Activated CD8-positive, alpha-beta T cell treated with anti-CD3 and anti-CD28 coated beads for 36 hours (primary cell): ENCODE results near the gene CPSF4. TPM values are rescaled to one million over a fixed set of nuclear protein-coding genes. Genes with fewer than 3 reads are reported as not detected.
"Not testable (repeated sequence)": the region's sequence is repeated elsewhere in the genome, so short reads cannot be mapped to it uniquely, and the experiment has no call there.

Experiments used
- ATAC-seq: fragments of 200-7000 bp; cut with Tn5 transposase; one replicate; pipeline ENCODE4 v1.10.0; 2021; ENCODE audit warnings: mild to moderate bottlenecking, moderate library complexity
- CTCF ChIA-PET: fragments of 350-600 bp; sonication (Branson Sonifier 250); formaldehyde crosslinking; loops from one replicate; lab custom pipeline; 2021; ENCODE audit warnings: antibody characterized with exemption; lab: Charles Lee
- POLR2A ChIA-PET: fragments of 350-600 bp; sonication (Branson Sonifier 250); formaldehyde crosslinking; loops from one replicate; lab custom pipeline; 2021; ENCODE audit warnings: antibody characterized with exemption; lab: Charles Lee
- DNase-seq: peaks from one replicate; pipeline ENCODE4 v3.0.0-alpha.2; 2020
- H3K27ac Mint-ChIP-seq: one replicate; pipeline ENCODE4 v1.8.0; 2021; ENCODE audit warnings: mild to moderate bottlenecking, mixed read lengths
- H3K27me3 Mint-ChIP-seq: one replicate; pipeline ENCODE4 v1.8.0; 2021; ENCODE audit warnings: mixed read lengths
- H3K36me3 Mint-ChIP-seq: one replicate; pipeline ENCODE4 v1.8.0; 2021; ENCODE audit warnings: low read depth, mixed read lengths
- H3K4me1 Mint-ChIP-seq: one replicate; pipeline ENCODE4 v1.8.0; 2021; ENCODE audit warnings: low read depth, mixed read lengths
- H3K4me3 Mint-ChIP-seq: one replicate; pipeline ENCODE4 v1.8.0; 2021; ENCODE audit warnings: mild to moderate bottlenecking, moderate library complexity, mixed read lengths
- H3K9me3 Mint-ChIP-seq: one replicate; pipeline ENCODE4 v1.8.0; 2021; ENCODE audit warnings: mixed read lengths
- intact Hi-C: fragments of 100-400 bp; cut with micrococcal nuclease; formaldehyde crosslinking; loops from one replicate; pipeline ENCODE4 v1.10.0; 2022
- total RNA-seq, 2 experiments: library from RNA; stranded (reverse); gene quantifications; one replicate each; pipeline ENCODE4 v1.2.3, GENCODE V29; 2021
- TF ChIP-seq, protein P1 (sequence below): fragments of 200-600 bp; IDR thresholded peaks from one replicate; pipeline ENCODE4 v1.8.0; 2022; ENCODE audit warnings: antibody characterized with exemption, mild to moderate bottlenecking

Gene CPSF4
- total RNA-seq, 2 experiments from 2014 or later: 62.3 to 64.6 TPM

DNA sequence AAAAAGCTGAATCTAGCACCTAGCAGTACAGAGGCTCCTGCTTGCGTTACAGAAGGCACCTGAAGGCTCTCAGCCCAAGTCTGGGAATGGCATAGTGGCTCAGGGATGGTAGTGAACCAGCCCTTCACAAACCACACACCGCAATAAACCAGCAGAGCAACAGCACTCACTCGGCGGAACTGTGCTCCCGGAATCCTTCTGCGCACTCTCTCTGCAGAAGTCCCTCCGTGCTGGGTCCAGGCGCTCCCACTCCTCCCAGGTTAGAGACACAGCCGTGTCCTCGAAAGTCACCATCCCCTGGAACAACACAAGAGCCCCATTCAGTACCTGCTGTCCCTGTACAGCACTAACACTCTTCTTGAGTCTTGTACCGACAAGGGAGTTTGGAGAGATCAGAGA is 59.8 kb downstream of the CPSF4 start:
- ATAC-seq (no peak), DNase-seq (no peak)
- Mint-ChIP-seq H3K9me3 (peaks cover 13% of the 10 kb centered on the region), H3K27ac (peak overlapping the region; percentile 99), H3K4me3 (peak overlapping the region; percentile 99), H3K27me3 (no peaks in the 10 kb centered on the region), H3K4me1 (peaks cover 24% of the 10 kb centered on the region), H3K36me3 (peaks cover 52% of the 10 kb centered on the region)
- intact Hi-C loops: no loop called here
- ChIA-PET POLR2A (interaction anchor here (0.5 to 1.4 kb wide), 2 partner anchors 24 to 61 kb away, joined by 3 to 4 read pairs; no protein-coding TSS in a partner anchor), CTCF (interaction anchor here (0.8 to 0.9 kb wide), 2 partner anchors 9 kb away, joined by 3 read pairs; no protein-coding TSS in a partner anchor)
- TF ChIP-seq, protein P1, sequence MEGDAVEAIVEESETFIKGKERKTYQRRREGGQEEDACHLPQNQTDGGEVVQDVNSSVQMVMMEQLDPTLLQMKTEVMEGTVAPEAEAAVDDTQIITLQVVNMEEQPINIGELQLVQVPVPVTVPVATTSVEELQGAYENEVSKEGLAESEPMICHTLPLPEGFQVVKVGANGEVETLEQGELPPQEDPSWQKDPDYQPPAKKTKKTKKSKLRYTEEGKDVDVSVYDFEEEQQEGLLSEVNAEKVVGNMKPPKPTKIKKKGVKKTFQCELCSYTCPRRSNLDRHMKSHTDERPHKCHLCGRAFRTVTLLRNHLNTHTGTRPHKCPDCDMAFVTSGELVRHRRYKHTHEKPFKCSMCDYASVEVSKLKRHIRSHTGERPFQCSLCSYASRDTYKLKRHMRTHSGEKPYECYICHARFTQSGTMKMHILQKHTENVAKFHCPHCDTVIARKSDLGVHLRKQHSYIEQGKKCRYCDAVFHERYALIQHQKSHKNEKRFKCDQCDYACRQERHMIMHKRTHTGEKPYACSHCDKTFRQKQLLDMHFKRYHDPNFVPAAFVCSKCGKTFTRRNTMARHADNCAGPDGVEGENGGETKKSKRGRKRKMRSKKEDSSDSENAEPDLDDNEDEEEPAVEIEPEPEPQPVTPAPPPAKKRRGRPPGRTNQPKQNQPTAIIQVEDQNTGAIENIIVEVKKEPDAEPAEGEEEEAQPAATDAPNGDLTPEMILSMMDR: no peak

DNA sequence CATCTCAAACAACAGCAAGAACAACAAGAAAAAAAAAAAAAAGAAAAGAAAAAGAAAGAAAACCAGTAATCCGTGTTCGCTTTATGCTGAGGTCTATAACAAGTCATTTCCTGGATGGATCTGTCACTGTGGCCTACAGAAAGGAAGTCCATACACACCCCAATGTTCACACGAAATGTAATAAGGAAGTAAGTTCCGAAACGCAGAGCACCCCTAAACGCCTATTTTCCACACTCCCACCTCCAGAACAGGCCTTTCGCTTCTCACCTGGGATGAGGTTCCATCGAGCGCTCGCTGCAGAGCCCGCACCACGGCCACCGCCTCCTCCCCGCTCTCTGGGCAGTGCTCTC is 60.6 kb downstream of the CPSF4 start:
- H3K27me3 Mint-ChIP-seq: no peaks in the 10 kb centered on the region
- ChIA-PET POLR2A (interaction anchor here (0.5 to 3.1 kb wide), 13 partner anchors 10 to 131 kb away, joined by 3 to 20 read pairs (median 4); partner anchors contain the start of genes ATP5MF, ZNF655 and ZNF789), CTCF (interaction anchor here (1.3 to 1.5 kb wide), 2 partner anchors 34 to 81 kb away, joined by 3 to 4 read pairs; no protein-coding TSS in a partner anchor)
- peaks cover 24% of the 10 kb centered on the region for H3K4me1 Mint-ChIP-seq
- peaks cover 5% of the 10 kb centered on the region for H3K9me3 Mint-ChIP-seq
- H3K4me3 Mint-ChIP-seq: peak overlapping the region; percentile 99
- TF ChIP-seq, protein P1: no peak
- peak overlapping the region; percentile 99 for H3K27ac Mint-ChIP-seq
- peak; percentile 32 for ATAC-seq
- intact Hi-C loops: no loop called here
- no peak for DNase-seq
- peaks cover 44% of the 10 kb centered on the region for H3K36me3 Mint-ChIP-seq

DNA sequence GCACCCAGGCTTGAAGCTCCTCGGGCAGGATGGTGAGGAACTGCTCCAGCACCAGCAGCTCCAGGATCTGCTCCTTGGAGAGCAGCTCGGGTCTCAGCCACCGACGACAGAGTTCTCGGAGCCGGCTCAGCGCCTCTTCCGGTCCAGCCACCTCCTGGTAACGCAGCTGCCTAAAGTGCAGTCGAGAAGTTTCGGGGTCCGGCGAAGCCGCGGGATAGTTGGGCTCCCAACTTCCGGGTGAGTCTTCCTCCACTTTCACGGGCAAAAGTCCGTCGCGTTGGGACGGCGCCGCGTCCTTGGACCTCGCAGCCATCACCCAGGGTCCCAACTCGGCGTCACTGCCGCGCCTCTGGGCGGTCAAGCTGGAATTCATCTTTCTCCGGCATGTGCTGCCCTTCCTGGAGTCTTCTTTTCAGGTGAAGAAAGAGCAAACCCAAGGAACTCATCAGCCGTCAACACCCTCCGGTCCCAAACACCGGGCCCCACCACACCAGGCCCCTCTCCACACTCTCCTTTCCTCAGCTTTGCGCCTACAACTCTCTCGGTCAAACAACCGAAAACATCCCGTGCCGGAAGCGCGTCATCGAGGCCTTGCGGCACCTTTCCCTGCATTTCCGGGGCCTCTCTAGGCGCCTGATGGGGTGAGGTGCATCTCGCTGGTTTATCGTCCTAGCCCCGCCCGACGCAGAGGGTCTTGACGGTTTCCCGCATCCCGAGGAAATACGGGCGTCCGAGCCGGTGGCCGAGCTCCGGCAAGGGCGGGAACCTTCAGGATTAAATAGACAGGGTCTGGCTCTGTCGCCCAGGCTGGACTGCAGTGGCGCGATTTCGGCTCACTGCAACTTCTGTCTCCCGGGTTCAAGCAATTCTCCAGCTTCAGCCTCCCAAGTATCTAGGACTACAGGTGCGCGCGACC is 61.2 kb downstream of the CPSF4 start, which contains the start of gene ZNF394:
Gene ZNF394 (minus strand): TSS at position 561 of the 916 bp plus-strand sequence. CDS start 188 bp downstream, at position 373.
- intact Hi-C loops: loop anchor here (2.0 to 10.0 kb wide), 2 partner anchors 27 to 55 kb away; partner anchors contain the start of genes FAM200A, ZNF655 and ZNF789
- Mint-ChIP-seq H3K4me1 (peaks cover 24% of the 10 kb centered on the region), H3K9me3 (peaks cover 3% of the 10 kb centered on the region), H3K27ac (peak within 1 kb of the TSS; percentile 99), H3K36me3 (peaks cover 38% of the 10 kb centered on the region), H3K27me3 (no peaks in the 10 kb centered on the region), H3K4me3 (peak within 1 kb of the TSS; percentile 99)
- POLR2A ChIA-PET: interaction anchor here (0.6 to 3.1 kb wide), 17 partner anchors 10 to 131 kb away, joined by 3 to 20 read pairs (median 3); partner anchors contain the start of genes ATP5MF, ZNF655 and ZNF789
- ATAC-seq: peak; percentile 37
- TF ChIP-seq, protein P1: peak; percentile 13
- CTCF ChIA-PET: interaction anchor here (1.2 to 1.5 kb wide), 4 partner anchors 35 to 81 kb away, joined by 3 to 4 read pairs (median 4); partner anchors contain the start of gene FAM200A
- DNase-seq: peak; percentile 95

DNA sequence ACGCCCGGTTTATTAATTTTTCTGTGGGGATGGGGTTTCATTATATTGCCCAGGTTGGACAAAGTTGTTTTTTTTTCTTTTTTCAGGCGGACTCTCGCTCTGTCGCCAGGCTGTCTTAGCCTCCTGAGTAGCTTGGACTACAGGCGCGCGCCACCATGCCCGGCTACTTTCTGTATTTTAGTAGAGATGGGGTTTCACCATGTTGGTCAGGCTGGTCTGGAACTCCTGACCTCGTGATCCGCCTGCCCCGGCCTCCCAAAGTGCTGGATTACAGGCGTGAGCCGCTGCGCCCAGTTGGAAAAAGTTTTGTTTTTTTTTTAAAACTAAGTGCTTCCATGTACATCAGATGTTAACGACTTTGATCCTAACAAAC is 61.9 kb downstream of the CPSF4 start:
- intact Hi-C loops: loop anchor here (2.0 to 10.0 kb wide), 2 partner anchors 28 to 54 kb away; partner anchors contain the start of genes FAM200A, ZNF655 and ZNF789
- ATAC-seq (no peak), DNase-seq (peak; percentile 14)
- TF ChIP-seq, protein P1: no peak
- POLR2A ChIA-PET: interaction anchor here (0.6 to 3.1 kb wide), 11 partner anchors 17 to 124 kb away, joined by 3 to 20 read pairs (median 4); partner anchors contain the start of genes ATP5MF, ZNF655 and ZNF789
- H3K4me3 Mint-ChIP-seq: peak overlapping the region; percentile 99
- peaks cover 32% of the 10 kb centered on the region for H3K36me3 Mint-ChIP-seq
- peaks cover 3% of the 10 kb centered on the region for H3K9me3 Mint-ChIP-seq
- H3K27me3 Mint-ChIP-seq: no peaks in the 10 kb centered on the region
- peak overlapping the region; percentile 99 for H3K27ac Mint-ChIP-seq
- H3K4me1 Mint-ChIP-seq: peaks cover 27% of the 10 kb centered on the region
- CTCF ChIA-PET: interaction anchor here (1.2 to 1.5 kb wide), 3 partner anchors 51 to 80 kb away, joined by 3 to 4 read pairs (median 3); partner anchors contain the start of gene FAM200A

DNA sequence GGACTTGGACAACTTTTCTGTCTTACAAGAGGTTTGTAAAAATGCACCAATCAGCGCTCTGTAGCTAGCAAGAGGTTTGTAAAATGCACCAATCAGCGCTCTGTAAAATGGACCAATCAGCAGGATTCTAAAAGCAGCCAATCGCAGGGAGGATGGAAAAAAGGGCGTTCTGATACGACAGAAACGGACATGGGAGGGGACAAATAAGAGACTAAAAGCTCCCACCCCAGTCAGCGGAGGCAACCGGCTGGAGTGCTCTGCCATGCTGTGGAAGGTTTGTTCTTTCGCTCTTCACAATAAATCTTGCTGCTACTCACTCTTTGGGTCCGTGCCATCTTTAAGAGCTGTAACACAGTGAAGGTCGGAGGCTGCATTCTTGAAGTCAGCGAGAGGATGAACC is 62.5 kb downstream of the CPSF4 start:
- DNase-seq: peak; percentile 33
- intact Hi-C loops: loop anchor here (2.0 to 10.0 kb wide), 2 partner anchors 28 to 54 kb away; partner anchors contain the start of genes FAM200A, ZNF655 and ZNF789
- POLR2A ChIA-PET: interaction anchor here (1.5 to 3.1 kb wide), 3 partner anchors 28 to 79 kb away, joined by 3 to 19 read pairs (median 11); partner anchors contain the start of genes ATP5MF and ZNF789
- H3K4me3 Mint-ChIP-seq: peak overlapping the region; percentile 99
- H3K27ac Mint-ChIP-seq, CTCF ChIA-PET, H3K27me3 Mint-ChIP-seq, ATAC-seq, H3K9me3 Mint-ChIP-seq: not testable (repeated sequence)
- peaks cover 32% of the 10 kb centered on the region for H3K4me1 Mint-ChIP-seq
- peaks cover 28% of the 10 kb centered on the region for H3K36me3 Mint-ChIP-seq
